Spleen (tissue), 7 donors: ENCODE data around the gene EML6.

Experiments used
- POLR2A ChIP-seq, 3 donors: fragments of 450-650 bp; IDR thresholded peaks; one replicate each; pipeline ENCODE4 v1.5.1; 2017; ENCODE audit warnings: antibody characterized with exemption in 3 of 3, mild to moderate bottlenecking in 1 of 3
- POLR2AphosphoS5 ChIP-seq, 3 donors: sonication (generic); formaldehyde crosslinking; IDR thresholded peaks; one replicate each; pipeline ENCODE4 v1.5.1; 2017; ENCODE audit warnings: antibody characterized with exemption in 3 of 3
- TF ChIP-seq, protein P1 (sequence below), 11 experiments: fragments of 200-600 bp in 7 of 11; fragments of 450-650 bp in 4 of 11; sonication (generic) in 4 of 11; IDR thresholded peaks in 8 of 11; conservative IDR thresholded peaks in 3 of 11; 1 replicate in 7 of 11; 2 replicates in 4 of 11; pipeline versions ENCODE4 v1.4.0 to v1.8.0; 2016 to 2021; ENCODE audit warnings: antibody characterized with exemption in 11 of 11, inconsistent platforms in 4 of 11, mild to moderate bottlenecking in 1 of 11
- donor health status: DM: no; HTN: no; CAD: no; lungs with moderate emphysema.
- donor health status: DM: no; HTN: no; CAD: no.
- donor health status: DM: no; HTN: no; CAD: no.

DNA sequence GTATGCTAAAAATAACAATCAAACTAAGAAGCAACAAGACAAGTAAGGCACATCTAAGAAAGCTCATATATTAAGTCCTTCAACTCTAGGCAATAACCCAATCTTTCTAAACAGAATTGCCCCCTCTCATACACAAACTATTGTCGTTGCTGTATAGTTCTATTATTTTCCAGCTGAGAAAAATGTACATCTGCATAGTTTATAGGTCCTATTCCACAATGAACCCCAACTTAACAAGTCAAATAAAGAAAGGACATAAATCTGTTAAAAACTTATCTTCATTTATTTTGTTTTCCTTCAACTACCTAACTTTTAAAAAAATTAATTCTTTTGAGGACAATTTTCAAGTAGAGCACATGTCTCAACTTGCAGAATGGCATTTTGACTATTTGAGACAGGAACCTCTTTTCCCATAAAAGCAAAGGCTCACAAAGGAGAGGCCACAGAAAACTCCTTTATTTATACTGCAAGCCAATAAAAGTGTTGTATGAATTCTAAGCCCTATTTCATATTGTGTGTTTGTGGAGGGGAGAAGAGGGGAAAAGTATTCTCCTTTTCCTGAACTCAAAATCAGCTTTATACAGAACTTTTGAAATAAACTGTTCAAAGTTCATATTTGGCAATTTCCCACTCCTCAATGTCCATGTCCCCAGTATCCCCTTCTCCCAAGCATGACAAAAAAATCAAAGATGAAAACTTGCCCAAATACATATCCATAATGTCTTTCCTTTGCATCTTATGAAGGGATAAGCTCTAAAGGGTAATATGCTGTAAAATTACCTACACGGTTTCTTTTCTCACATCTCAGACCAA is 289.4 kb downstream of the EML6 start:
- TF ChIP-seq, protein P1, sequence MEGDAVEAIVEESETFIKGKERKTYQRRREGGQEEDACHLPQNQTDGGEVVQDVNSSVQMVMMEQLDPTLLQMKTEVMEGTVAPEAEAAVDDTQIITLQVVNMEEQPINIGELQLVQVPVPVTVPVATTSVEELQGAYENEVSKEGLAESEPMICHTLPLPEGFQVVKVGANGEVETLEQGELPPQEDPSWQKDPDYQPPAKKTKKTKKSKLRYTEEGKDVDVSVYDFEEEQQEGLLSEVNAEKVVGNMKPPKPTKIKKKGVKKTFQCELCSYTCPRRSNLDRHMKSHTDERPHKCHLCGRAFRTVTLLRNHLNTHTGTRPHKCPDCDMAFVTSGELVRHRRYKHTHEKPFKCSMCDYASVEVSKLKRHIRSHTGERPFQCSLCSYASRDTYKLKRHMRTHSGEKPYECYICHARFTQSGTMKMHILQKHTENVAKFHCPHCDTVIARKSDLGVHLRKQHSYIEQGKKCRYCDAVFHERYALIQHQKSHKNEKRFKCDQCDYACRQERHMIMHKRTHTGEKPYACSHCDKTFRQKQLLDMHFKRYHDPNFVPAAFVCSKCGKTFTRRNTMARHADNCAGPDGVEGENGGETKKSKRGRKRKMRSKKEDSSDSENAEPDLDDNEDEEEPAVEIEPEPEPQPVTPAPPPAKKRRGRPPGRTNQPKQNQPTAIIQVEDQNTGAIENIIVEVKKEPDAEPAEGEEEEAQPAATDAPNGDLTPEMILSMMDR (IDR thresholded peaks at IDR 0.05 in 8 of 11, conservative IDR thresholded peaks at IDR 0.05 in 3 of 11) = no peak
- TF ChIP-seq POLR2A (IDR thresholded peaks at IDR 0.05) = no peak
- TF ChIP-seq POLR2AphosphoS5 (IDR thresholded peaks at IDR 0.05) = no peak
